AG04449 (cell line): ENCODE data around the gene DOCK9.

ENCODE experiments used
- CTCF ChIA-PET: fragments of 350-600 bp; formaldehyde crosslinking; extraction: SDS; loops from one replicate; lab custom pipeline; 2021; ENCODE audit warnings: antibody characterized with exemption; lab: Yijun Ruan, JAX
- POLR2A ChIA-PET: fragments of 400-600, 350-600 bp; formaldehyde crosslinking; extraction: SDS; loops from one replicate; lab custom pipeline; 2020; ENCODE audit warnings: antibody characterized with exemption, inconsistent platforms; lab: Yijun Ruan, JAX
- DNase-seq: peaks from one replicate; pipeline ENCODE4 v3.0.0-alpha.2; 2010; ENCODE audit warnings: low read depth, low spot score
- H3K4me3 ChIP-seq: 2 replicates; pipeline ENCODE4 v1.5.1; 2011; ENCODE audit warnings: low read depth, mild to moderate bottlenecking, control low read depth, low read length
- TF ChIP-seq, protein P1 (sequence below): IDR thresholded peaks from one replicate; pipeline ENCODE4 v1.5.1; 2011; ENCODE audit warnings: mild to moderate bottlenecking, moderate library complexity, low read length, control low read depth, inconsistent platforms; ENCODE audit not compliant: insufficient read depth; ENCODE audit errors: missing control alignments

Gene DOCK9

DNA sequence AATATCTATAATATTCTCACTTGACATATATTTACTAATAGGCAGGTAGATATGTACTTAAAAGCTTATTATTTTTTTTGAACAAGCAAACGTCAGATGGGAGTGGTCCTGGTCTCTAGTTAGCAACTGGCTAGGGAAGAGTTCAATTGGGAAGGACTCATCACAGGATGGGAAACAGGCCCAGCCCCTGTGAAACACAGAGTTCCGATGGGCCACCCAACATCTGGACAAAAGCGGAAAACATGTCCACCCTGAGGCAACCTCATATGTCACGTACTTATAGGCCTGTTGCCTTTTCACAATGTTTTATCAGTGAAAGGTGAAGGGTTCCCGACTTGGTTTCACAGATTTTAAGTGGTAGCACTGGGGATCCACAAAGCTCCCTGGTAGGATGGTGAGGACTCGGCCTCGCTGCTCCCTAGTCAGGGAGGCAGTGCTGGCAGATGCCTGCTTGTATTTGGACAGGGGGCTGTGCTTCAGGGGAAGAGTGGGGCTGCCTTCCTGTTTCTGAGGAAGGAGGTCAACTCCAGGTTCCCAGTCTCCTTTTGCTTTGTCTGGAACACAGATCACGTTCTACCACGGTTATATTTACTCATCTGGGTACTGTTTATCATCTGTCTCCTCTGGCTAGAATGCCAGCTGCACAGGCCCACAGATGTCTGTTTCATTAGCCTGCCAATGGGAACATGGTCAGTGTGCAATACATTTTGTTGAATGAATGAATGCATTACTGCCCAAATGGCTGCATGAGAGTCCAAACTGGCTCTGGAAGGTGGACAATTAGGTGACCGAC is 176.0 kb downstream of the DOCK9 start:
- ChIA-PET POLR2A (no interaction called here), CTCF (interaction anchor here (1.3 kb wide), 1 partner anchor 39 kb away, joined by 6 read pairs; no protein-coding TSS in a partner anchor)
- DNase-seq: no peak
- TF ChIP-seq, protein P1, sequence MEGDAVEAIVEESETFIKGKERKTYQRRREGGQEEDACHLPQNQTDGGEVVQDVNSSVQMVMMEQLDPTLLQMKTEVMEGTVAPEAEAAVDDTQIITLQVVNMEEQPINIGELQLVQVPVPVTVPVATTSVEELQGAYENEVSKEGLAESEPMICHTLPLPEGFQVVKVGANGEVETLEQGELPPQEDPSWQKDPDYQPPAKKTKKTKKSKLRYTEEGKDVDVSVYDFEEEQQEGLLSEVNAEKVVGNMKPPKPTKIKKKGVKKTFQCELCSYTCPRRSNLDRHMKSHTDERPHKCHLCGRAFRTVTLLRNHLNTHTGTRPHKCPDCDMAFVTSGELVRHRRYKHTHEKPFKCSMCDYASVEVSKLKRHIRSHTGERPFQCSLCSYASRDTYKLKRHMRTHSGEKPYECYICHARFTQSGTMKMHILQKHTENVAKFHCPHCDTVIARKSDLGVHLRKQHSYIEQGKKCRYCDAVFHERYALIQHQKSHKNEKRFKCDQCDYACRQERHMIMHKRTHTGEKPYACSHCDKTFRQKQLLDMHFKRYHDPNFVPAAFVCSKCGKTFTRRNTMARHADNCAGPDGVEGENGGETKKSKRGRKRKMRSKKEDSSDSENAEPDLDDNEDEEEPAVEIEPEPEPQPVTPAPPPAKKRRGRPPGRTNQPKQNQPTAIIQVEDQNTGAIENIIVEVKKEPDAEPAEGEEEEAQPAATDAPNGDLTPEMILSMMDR: no peak
- H3K4me3 ChIP-seq: no peak overlapping the region

DNA sequence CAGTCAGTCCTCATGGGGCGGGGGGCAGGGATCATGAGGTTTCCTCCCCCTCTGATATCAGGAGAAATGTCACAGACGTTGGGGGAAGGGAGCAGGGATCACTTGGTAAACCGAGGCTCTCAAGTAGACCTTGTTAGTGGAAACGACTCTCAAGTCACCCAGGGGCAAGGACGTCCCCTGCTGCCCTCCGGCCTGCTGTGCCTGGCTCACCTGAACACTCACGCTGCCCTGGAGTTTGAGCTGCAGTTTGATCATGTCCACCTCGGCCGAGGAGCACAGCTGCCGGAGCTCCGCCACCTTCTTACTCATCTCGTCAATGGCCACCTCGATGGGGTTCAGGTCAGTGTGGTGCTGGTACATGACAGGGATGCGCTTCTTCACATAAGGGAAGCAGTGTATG is 177.8 kb downstream of the DOCK9 start:
- DNase-seq: no peak
- ChIA-PET CTCF (interaction anchor here (1.1 kb wide), 1 partner anchor 20 kb away, joined by 3 read pairs; no protein-coding TSS in a partner anchor), POLR2A (no interaction called here)

DNA sequence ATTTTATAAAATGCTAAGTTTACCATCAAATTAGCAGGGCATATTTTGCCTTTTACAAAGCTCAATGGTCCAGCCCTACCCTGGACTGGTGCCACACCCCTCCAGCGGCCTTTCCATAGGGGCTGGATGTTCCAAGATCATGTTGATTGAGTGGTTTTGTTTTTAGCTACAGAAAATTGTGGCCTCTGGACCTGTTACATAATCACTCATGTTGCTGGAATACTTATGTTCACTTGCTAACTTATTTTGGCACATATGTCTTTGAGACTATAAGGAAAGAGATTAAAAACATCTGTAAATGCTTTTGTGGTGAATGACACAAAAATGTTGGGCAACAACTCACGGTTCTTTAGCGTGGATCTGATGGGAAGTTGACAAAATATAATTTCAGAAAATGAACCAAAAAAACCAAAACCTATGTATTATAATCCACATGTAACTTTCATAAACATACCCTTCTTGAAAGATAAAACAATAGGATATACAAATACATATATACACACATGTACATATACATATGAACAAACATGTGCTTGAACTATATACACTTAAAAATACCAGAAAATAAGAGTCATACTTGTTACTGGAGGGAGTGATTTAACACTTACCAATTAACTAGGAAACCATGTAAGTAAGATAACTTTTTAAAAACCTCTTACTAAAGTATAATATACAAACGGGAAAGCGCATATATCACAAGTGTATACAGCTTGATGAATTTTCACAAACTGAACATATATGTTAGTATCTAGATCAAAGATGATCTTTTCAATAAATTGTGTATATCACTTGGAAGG is 178.8 kb downstream of the DOCK9 start:
- ChIA-PET POLR2A (no interaction called here), CTCF (interaction anchor here (1.5 kb wide), 1 partner anchor 235 kb away, joined by 4 read pairs; no protein-coding TSS in a partner anchor)
- H3K4me3 ChIP-seq: no peak overlapping the region
- TF ChIP-seq, protein P1: no peak
- peak; percentile 47 for DNase-seq

More for the DNA sequence above, 177.8 kb downstream of the DOCK9 start:
- TF ChIP-seq, protein P1: no peak
- H3K4me3 ChIP-seq: no peak overlapping the region

DNA sequence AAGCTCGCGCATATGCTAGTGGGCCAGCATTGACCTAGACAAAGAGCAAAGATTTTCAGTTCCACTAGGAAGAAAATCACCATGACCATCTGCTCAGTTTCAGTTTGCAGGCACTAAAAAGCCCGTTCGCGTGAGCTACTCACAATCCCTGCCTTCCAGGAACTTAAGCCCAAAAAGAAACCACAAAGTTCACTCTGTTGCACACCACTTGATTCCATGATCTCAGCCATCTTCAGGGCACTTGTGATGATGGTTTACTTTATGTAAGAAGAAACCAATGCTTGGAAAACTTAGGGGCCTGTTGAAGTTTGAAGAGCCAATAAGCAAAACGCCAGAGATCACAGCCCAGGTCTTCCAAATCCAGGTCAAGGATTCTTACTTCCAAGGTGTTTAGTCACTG is 180.4 kb downstream of the DOCK9 start:
- DNase-seq: no peak
- H3K4me3 ChIP-seq: no peak overlapping the region
- TF ChIP-seq, protein P1: no peak
- ChIA-PET CTCF (interaction anchor here (1.2 to 1.3 kb wide), 2 partner anchors 21 to 46 kb away, joined by 4 to 8 read pairs; no protein-coding TSS in a partner anchor), POLR2A (no interaction called here)

DNA sequence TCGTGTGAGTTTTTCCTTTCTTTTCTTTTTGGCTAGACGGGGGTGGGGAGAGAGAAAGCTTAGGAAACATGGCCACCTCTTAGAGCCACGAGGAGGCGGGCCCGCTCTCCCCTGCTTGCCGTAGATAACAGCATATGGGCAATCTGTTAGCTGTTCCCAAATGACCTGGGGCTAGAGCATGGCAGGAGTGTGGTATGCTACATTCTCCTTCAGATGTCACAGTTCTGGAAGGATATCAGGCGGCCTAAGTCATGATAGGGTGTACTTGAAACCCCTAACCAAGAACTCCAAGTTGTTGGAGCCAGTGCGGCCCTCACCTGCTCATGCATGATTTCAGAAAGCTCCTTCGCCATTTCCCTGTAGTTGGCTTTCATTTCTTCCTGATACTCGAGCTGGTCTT is 181.1 kb downstream of the DOCK9 start:
- CTCF ChIA-PET: interaction anchor here (1.2 to 1.3 kb wide), 2 partner anchors 22 to 46 kb away, joined by 4 to 8 read pairs; no protein-coding TSS in a partner anchor
- TF ChIP-seq, protein P1: no peak
- DNase-seq: no peak

DNA sequence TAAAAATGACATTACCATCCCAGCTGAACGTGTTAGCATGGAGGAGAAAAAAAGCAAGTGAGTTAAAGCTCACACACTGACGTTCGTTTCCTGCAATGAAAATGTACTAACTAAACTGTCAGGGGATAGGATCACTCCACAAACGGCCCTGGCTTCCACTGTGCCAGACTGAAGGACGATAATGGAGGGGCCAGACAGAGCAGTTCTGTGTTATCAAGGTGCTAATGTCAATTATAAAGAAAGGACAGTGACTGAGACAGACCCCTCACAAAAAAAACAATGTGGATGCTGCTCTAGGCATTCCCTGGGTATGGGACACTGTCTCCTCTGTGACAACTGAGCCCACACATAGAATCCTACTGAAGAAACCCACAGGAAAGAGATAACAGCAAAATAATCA is 181.7 kb downstream of the DOCK9 start:
- no peak for DNase-seq
- CTCF ChIA-PET: no interaction called here
- no peak overlapping the region for H3K4me3 ChIP-seq
- TF ChIP-seq, protein P1: no peak
- POLR2A ChIA-PET: no interaction called here

More for the DNA sequence above, 181.1 kb downstream of the DOCK9 start:
- H3K4me3 ChIP-seq: no peak overlapping the region
- POLR2A ChIA-PET: no interaction called here
